GM23338 (cell line): ENCODE data around the gene IGLL5. TPM values are rescaled to one million over a fixed set of nuclear protein-coding genes. Genes with fewer than 3 reads are reported as not detected.

Experiments used
- ATAC-seq: fragments of 200-7000 bp; cut with Tn5 transposase; 3 replicates; pipeline ENCODE4 v1.9.1; 2020
- DNase-seq: peaks from one replicate; pipeline ENCODE4 v3.0.0-alpha.2; 2015; ENCODE audit warnings: low spot score
- H2AFZ ChIP-seq: fragments of 200-600 bp; sonication (generic); 2 replicates; pipeline ENCODE4 v1.8.0; 2016; ENCODE audit warnings: antibody characterized with exemption, mild to moderate bottlenecking, moderate library complexity
- H3F3A ChIP-seq: fragments of 200-600 bp; sonication (generic); replicated peaks from 2 replicates; pipeline ENCODE4 v1.8.0; 2017; ENCODE audit warnings: antibody characterized with exemption, mixed run types, low read depth
- H3K27ac ChIP-seq: fragments of 200-600 bp; sonication (generic); 2 replicates; pipeline ENCODE4 v1.6.1; 2016; ENCODE audit warnings: low read depth
- H3K27me3 ChIP-seq: fragments of 200-600 bp; sonication (generic); 2 replicates; pipeline ENCODE4 v1.8.0; 2016; ENCODE audit warnings: mild to moderate bottlenecking, mixed run types, moderate library complexity; ENCODE audit not compliant: insufficient read depth
- H3K36me3 ChIP-seq: fragments of 200-600 bp; sonication (generic); 2 replicates; pipeline ENCODE4 v1.8.0; 2016; ENCODE audit warnings: mild to moderate bottlenecking; ENCODE audit not compliant: insufficient read depth
- H3K4me1 ChIP-seq: fragments of 200-600 bp; sonication (generic); 2 replicates; pipeline ENCODE4 v1.8.0; 2016; ENCODE audit warnings: mild to moderate bottlenecking, moderate library complexity; ENCODE audit not compliant: insufficient read depth
- H3K4me2 ChIP-seq: fragments of 200-600 bp; sonication (generic); 2 replicates; pipeline ENCODE4 v1.7.1; 2017; ENCODE audit warnings: mixed run types
- H3K4me3 ChIP-seq: fragments of 200-600 bp; sonication (generic); 2 replicates; pipeline ENCODE4 v1.6.1; 2016; ENCODE audit warnings: mixed run types
- H3K79me2 ChIP-seq: fragments of 200-600 bp; sonication (generic); replicated peaks from 2 replicates; pipeline ENCODE4 v1.8.0; 2017; ENCODE audit warnings: mild to moderate bottlenecking; ENCODE audit not compliant: insufficient read depth
- H3K9me2 ChIP-seq: fragments of 200-600 bp; sonication (generic); 2 replicates; pipeline ENCODE4 v1.8.0; 2017; ENCODE audit not compliant: insufficient read depth
- H4K20me1 ChIP-seq: fragments of 200-600 bp; sonication (generic); replicated peaks from 2 replicates; pipeline ENCODE4 v1.8.0; 2017; ENCODE audit warnings: mild to moderate bottlenecking; ENCODE audit not compliant: insufficient read depth
- H3K27ac Mint-ChIP-seq: 2 replicates; pipeline ENCODE4 v1.8.0; 2020; ENCODE audit warnings: inconsistent platforms, mild to moderate bottlenecking, moderate library complexity, mixed read lengths
- H3K27me3 Mint-ChIP-seq: 3 replicates; pipeline ENCODE4 v1.8.0; 2022; ENCODE audit warnings: low read depth, mild to moderate bottlenecking, moderate library complexity, mixed read lengths, inconsistent platforms; ENCODE audit not compliant: insufficient read depth, poor library complexity
- H3K36me3 Mint-ChIP-seq: 3 replicates; pipeline ENCODE4 v1.8.0; 2021; ENCODE audit warnings: low read depth, mild to moderate bottlenecking, inconsistent platforms, moderate library complexity, mixed read lengths
- H3K4me1 Mint-ChIP-seq: 3 replicates; pipeline ENCODE4 v1.8.0; 2020; ENCODE audit warnings: mild to moderate bottlenecking, inconsistent platforms, mixed read lengths
- H3K4me3 Mint-ChIP-seq: 3 replicates; pipeline ENCODE4 v1.8.0; 2021; ENCODE audit warnings: moderate library complexity, mild to moderate bottlenecking, inconsistent platforms, mixed read lengths
- H3K9me3 Mint-ChIP-seq: 3 replicates; pipeline ENCODE4 v1.8.0; 2020; ENCODE audit warnings: moderate library complexity, mild to moderate bottlenecking, inconsistent platforms, mixed read lengths
- EZH2 ChIP-seq: fragments of 200-600 bp; sonication (generic); IDR thresholded peaks from one replicate; pipeline ENCODE4 v1.8.0; 2017; ENCODE audit warnings: antibody characterized with exemption, mild to moderate bottlenecking, low read depth; ENCODE audit not compliant: unreplicated experiment
- JUNB ChIP-seq: IDR thresholded peaks from one replicate; pipeline ENCODE4 v1.6.1; 2016; ENCODE audit warnings: antibody characterized with exemption; ENCODE audit not compliant: unreplicated experiment
- NANOG ChIP-seq: IDR thresholded peaks from 2 replicates; pipeline ENCODE4 v1.6.1; 2016; ENCODE audit warnings: antibody characterized with exemption, borderline replicate concordance
- POLR2AphosphoS5 ChIP-seq: IDR thresholded peaks from 2 replicates; pipeline ENCODE4 v1.6.1; 2016; ENCODE audit warnings: antibody characterized with exemption, low read depth
- STAT1 ChIP-seq: IDR thresholded peaks from one replicate; pipeline ENCODE4 v1.6.1; 2016; ENCODE audit warnings: antibody characterized with exemption; ENCODE audit not compliant: unreplicated experiment
- ZNF114 ChIP-seq: fragments of 250-450 bp; sonication (Bioruptor Pico); IDR thresholded peaks from 2 replicates; pipeline ENCODE4 v1.5.0; 2020; ENCODE audit warnings: mild to moderate bottlenecking, moderate library complexity
- polyA plus RNA-seq: library from polyadenylated mRNA; unstranded; fragments of >200 nt; fragmentation: Nextera tagmentation; extraction: Ambion mirVana; gene quantifications from 2 replicates; pipeline ENCODE4 v1.2.1, GENCODE V29; 2016
- total RNA-seq: library from RNA; depleted of rRNA; stranded (reverse); fragments of >200 nt; shearing (Covaris generic); gene quantifications from 2 replicates; pipeline ENCODE4 v1.2.3, GENCODE V29; 2014
- TF ChIP-seq, protein P1 (sequence below): fragments of 250-450 bp; sonication (Bioruptor Pico); IDR thresholded peaks from 2 replicates; pipeline ENCODE4 v1.5.0; 2020; ENCODE audit warnings: mild to moderate bottlenecking, moderate library complexity
- TF ChIP-seq, protein P2 (sequence below): IDR thresholded peaks from one replicate; pipeline ENCODE4 v1.6.1; 2018; ENCODE audit warnings: antibody characterized with exemption; ENCODE audit not compliant: unreplicated experiment
- TF ChIP-seq, protein P3 (sequence below), 2 experiments: fragments of 200-600 bp in 1 of 2; sonication (generic) in 1 of 2; conservative IDR thresholded peaks; 2 replicates each; pipeline versions ENCODE4 v1.5.1 to v1.6.1; 2016 to 2017; ENCODE audit warnings: antibody characterized with exemption in 2 of 2, low read depth in 2 of 2, mild to moderate bottlenecking in 2 of 2, moderate library complexity in 1 of 2

The IGLL5 gene
- total and polyA plus RNA-seq, 2 experiments from 2014 or later, result not detected

DNA sequence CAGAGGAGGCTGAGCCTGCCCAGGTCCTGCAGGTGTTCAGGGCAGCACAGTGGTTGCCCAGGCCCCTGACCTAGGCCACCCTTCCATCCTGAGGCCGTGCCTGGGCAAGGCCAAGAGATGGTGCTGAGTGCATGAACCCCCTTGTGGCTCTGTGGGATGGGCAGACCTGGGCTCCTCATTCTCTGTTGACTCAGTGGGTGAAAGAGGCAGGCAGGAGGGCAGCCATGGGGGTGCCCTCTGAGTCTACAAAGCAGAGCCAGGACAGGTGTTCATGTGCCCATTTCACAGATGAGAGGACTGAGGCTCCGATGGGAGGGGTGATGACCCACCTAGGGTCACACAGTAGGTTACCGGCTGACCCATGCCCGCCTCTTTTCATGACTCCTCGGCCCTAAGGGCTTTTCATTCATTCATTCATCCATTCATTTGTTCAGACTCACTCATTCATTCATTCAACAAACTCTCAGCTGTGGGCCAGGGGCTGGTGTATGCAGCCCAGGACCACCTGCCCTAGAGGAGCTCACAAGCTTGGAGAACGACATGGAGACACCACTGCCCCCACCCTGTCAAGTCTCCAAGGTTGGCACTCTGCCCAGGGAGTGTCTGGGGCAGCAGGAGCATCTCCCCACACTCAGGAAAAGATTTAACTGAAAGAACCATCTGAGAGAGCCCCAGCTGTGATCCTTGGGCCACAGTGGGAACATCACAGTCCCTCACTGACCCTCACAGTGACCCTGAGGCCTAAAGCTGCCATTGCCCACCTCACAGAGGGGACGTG, 40.5 kb downstream of the IGLL5 start:
- H3K27me3 Mint-ChIP-seq, result peaks cover 39% of the 10 kb centered on the region
- H3F3A ChIP-seq, result no peaks in the 10 kb centered on the region
- TF ChIP-seq, protein P1, sequence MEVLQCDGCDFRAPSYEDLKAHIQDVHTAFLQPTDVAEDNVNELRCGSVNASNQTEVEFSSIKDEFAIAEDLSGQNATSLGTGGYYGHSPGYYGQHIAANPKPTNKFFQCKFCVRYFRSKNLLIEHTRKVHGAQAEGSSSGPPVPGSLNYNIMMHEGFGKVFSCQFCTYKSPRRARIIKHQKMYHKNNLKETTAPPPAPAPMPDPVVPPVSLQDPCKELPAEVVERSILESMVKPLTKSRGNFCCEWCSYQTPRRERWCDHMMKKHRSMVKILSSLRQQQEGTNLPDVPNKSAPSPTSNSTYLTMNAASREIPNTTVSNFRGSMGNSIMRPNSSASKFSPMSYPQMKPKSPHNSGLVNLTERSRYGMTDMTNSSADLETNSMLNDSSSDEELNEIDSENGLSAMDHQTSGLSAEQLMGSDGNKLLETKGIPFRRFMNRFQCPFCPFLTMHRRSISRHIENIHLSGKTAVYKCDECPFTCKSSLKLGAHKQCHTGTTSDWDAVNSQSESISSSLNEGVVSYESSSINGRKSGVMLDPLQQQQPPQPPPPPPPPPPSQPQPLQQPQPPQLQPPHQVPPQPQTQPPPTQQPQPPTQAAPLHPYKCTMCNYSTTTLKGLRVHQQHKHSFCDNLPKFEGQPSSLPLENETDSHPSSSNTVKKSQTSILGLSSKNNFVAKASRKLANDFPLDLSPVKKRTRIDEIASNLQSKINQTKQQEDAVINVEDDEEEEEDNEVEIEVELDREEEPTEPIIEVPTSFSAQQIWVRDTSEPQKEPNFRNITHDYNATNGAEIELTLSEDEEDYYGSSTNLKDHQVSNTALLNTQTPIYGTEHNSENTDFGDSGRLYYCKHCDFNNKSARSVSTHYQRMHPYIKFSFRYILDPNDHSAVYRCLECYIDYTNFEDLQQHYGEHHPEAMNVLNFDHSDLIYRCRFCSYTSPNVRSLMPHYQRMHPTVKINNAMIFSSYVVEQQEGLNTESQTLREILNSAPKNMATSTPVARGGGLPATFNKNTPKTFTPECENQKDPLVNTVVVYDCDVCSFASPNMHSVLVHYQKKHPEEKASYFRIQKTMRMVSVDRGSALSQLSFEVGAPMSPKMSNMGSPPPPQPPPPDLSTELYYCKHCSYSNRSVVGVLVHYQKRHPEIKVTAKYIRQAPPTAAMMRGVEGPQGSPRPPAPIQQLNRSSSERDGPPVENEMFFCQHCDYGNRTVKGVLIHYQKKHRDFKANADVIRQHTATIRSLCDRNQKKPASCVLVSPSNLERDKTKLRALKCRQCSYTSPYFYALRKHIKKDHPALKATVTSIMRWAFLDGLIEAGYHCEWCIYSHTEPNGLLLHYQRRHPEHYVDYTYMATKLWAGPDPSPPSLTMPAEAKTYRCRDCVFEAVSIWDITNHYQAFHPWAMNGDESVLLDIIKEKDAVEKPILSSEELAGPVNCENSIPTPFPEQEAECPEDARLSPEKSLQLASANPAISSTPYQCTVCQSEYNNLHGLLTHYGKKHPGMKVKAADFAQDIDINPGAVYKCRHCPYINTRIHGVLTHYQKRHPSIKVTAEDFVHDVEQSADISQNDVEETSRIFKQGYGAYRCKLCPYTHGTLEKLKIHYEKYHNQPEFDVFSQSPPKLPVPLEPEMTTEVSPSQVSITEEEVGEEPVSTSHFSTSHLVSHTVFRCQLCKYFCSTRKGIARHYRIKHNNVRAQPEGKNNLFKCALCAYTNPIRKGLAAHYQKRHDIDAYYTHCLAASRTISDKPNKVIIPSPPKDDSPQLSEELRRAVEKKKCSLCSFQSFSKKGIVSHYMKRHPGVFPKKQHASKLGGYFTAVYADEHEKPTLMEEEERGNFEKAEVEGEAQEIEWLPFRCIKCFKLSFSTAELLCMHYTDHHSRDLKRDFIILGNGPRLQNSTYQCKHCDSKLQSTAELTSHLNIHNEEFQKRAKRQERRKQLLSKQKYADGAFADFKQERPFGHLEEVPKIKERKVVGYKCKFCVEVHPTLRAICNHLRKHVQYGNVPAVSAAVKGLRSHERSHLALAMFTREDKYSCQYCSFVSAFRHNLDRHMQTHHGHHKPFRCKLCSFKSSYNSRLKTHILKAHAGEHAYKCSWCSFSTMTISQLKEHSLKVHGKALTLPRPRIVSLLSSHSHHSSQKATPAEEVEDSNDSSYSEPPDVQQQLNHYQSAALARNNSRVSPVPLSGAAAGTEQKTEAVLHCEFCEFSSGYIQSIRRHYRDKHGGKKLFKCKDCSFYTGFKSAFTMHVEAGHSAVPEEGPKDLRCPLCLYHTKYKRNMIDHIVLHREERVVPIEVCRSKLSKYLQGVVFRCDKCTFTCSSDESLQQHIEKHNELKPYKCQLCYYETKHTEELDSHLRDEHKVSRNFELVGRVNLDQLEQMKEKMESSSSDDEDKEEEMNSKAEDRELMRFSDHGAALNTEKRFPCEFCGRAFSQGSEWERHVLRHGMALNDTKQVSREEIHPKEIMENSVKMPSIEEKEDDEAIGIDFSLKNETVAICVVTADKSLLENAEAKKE, result no peak
- TF ChIP-seq EZH2 (no peak), NANOG (no peak), STAT1 (no peak), ZNF114 (CRISPR knock-in tag) (no peak), JUNB (no peak), POLR2AphosphoS5 (no peak)
- TF ChIP-seq, protein P2, sequence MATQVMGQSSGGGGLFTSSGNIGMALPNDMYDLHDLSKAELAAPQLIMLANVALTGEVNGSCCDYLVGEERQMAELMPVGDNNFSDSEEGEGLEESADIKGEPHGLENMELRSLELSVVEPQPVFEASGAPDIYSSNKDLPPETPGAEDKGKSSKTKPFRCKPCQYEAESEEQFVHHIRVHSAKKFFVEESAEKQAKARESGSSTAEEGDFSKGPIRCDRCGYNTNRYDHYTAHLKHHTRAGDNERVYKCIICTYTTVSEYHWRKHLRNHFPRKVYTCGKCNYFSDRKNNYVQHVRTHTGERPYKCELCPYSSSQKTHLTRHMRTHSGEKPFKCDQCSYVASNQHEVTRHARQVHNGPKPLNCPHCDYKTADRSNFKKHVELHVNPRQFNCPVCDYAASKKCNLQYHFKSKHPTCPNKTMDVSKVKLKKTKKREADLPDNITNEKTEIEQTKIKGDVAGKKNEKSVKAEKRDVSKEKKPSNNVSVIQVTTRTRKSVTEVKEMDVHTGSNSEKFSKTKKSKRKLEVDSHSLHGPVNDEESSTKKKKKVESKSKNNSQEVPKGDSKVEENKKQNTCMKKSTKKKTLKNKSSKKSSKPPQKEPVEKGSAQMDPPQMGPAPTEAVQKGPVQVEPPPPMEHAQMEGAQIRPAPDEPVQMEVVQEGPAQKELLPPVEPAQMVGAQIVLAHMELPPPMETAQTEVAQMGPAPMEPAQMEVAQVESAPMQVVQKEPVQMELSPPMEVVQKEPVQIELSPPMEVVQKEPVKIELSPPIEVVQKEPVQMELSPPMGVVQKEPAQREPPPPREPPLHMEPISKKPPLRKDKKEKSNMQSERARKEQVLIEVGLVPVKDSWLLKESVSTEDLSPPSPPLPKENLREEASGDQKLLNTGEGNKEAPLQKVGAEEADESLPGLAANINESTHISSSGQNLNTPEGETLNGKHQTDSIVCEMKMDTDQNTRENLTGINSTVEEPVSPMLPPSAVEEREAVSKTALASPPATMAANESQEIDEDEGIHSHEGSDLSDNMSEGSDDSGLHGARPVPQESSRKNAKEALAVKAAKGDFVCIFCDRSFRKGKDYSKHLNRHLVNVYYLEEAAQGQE, result no peak
- TF ChIP-seq, protein P3, sequence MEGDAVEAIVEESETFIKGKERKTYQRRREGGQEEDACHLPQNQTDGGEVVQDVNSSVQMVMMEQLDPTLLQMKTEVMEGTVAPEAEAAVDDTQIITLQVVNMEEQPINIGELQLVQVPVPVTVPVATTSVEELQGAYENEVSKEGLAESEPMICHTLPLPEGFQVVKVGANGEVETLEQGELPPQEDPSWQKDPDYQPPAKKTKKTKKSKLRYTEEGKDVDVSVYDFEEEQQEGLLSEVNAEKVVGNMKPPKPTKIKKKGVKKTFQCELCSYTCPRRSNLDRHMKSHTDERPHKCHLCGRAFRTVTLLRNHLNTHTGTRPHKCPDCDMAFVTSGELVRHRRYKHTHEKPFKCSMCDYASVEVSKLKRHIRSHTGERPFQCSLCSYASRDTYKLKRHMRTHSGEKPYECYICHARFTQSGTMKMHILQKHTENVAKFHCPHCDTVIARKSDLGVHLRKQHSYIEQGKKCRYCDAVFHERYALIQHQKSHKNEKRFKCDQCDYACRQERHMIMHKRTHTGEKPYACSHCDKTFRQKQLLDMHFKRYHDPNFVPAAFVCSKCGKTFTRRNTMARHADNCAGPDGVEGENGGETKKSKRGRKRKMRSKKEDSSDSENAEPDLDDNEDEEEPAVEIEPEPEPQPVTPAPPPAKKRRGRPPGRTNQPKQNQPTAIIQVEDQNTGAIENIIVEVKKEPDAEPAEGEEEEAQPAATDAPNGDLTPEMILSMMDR (conservative IDR thresholded peaks at IDR 0.05; ENCODE audit: low read depth in 2 of 2), result no peak

More for the DNA sequence above, 40.5 kb downstream of the IGLL5 start:
- Histone ChIP-seq H4K20me1 (no peaks in the 10 kb centered on the region), H3K4me3 (no peak overlapping the region), H2AFZ (no peak overlapping the region), H3K4me1 (0 out of 2 replicates have a peak, but pooled peaks cover 6% of the 10 kb centered on the region), H3K4me2 (no peak overlapping the region), H3K79me2 (no peaks in the 10 kb centered on the region), H3K27ac (no peak overlapping the region), H3K27me3 (peaks cover 39% of the 10 kb centered on the region), H3K36me3 (no peaks in the 10 kb centered on the region), H3K9me2 (no peaks in the 10 kb centered on the region)
- no peaks in the 10 kb centered on the region for H3K36me3 Mint-ChIP-seq
- H3K4me3 Mint-ChIP-seq, result no peak overlapping the region
- DNase-seq (no peak), ATAC-seq (no peak)
- no peak overlapping the region for H3K27ac Mint-ChIP-seq
- H3K9me3 Mint-ChIP-seq, result no peaks in the 10 kb centered on the region
- H3K4me1 Mint-ChIP-seq, result peaks cover 18% of the 10 kb centered on the region
